IPS DF 6.9 (cell line): ENCODE measurements around the gene GRM6.

ENCODE experiments used
- DNase-seq: peaks from one replicate; pipeline ENCODE4 v3.0.0-alpha.2; 2013; ENCODE audit warnings: low read depth, low spot score
- H3K27ac ChIP-seq: one replicate; pipeline ENCODE4 v1.5.1; 2013; ENCODE audit warnings: low read length, control low read depth
- H3K27me3 ChIP-seq: 2 replicates; pipeline ENCODE4 v1.6.1; 2013; ENCODE audit warnings: mild to moderate bottlenecking, low read length; ENCODE audit not compliant: control insufficient read depth, insufficient read depth
- H3K36me3 ChIP-seq: 2 replicates; pipeline ENCODE4 v1.6.1; 2013; ENCODE audit warnings: low read length; ENCODE audit not compliant: control insufficient read depth, insufficient read depth
- H3K4me1 ChIP-seq: 2 replicates; pipeline ENCODE4 v1.6.1; 2013; ENCODE audit warnings: low read length; ENCODE audit not compliant: control insufficient read depth, insufficient read depth
- H3K4me3 ChIP-seq: 2 replicates; pipeline ENCODE4 v1.5.1; 2013; ENCODE audit warnings: mild to moderate bottlenecking, low read length
- H3K9me3 ChIP-seq: 2 replicates; pipeline ENCODE4 v1.6.1; 2013; ENCODE audit warnings: low read length, inconsistent platforms; ENCODE audit not compliant: control insufficient read depth, insufficient read depth
- WGBS: extraction: QIAGEN DNeasy Blood & Tissue Kit; methylation state at CpG from one replicate; pipeline ENCODE4 v1.1.7; 2013; ENCODE audit warnings: mixed read lengths, missing lambda C conversion rate; ENCODE audit not compliant: insufficient read length, insufficient coverage; 5-methylcytosine and 5-hydroxymethylcytosine counted together

Gene GRM6

DNA sequence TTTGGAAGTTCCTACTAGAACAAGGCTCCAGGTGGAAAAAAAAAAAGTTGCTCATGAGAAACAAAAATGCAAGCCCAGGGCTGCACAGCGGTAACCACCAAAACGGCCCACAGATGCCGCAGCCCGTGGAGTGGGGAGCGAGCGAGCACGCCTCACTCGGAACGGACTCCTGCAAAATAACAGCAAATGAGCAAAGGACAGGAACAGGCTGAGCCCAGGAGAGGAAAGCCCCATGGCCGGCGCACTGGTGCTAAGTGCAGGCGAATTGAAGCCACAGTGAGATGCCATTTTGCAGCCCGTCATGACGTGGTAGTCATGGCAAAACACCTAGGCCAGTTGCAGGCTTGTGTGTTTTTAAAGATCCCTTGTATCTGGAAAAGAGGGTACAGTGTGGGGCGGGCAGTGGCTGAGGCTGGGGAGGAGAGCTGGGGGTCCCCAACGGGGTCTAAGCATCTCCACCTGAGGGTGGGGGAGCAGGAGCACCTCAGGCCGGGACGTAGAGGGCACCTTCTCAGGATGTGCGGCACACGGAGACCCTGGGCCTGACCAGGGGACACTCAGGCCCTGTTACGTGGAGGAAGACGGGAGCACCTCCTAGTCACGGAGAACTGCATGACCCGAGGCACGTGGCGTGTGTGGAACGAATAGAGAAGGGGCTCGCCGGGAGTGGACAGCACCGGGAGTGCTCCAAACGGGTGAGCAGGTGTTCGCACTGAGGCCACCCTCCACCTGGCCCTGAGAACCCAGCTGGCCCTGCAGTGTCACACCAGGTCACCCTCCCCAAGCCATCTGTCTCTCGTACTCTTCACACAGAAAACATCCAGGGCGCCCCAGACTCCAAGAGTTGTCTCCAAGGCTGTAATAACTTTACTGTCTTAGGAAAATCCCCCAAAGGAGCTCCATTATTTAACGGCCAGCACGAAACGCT, 10.7 kb downstream of the GRM6 start:
- peaks cover 16% of the 10 kb centered on the region for H3K9me3 ChIP-seq
- WGBS = no CpG with 5 or more reads among the region's 37 CpGs

GRCh38 chr5:178983728-178984127, 11.4 kb downstream of the GRM6 start:
- no CpG with 5 or more reads among the region's 10 CpGs for WGBS

More for the DNA sequence above, 10.7 kb downstream of the GRM6 start:
- no peak for DNase-seq
- no peaks in the 10 kb centered on the region for H3K27me3 ChIP-seq
- H3K27ac ChIP-seq = no peak overlapping the region
- no peaks in the 10 kb centered on the region for H3K4me1 ChIP-seq
- H3K36me3 ChIP-seq = no peaks in the 10 kb centered on the region; the same call in 1 of the 2 replicates
- no peak overlapping the region for H3K4me3 ChIP-seq

GRCh38 chr5:178982941-178983340, 12.2 kb downstream of the GRM6 start:
- Histone ChIP-seq H3K36me3 (no peaks in the 10 kb centered on the region; the same call in 1 of the 2 replicates), H3K27ac (no peak overlapping the region), H3K4me1 (no peaks in the 10 kb centered on the region), H3K9me3 (peaks cover 15% of the 10 kb centered on the region), H3K4me3 (no peak overlapping the region), H3K27me3 (no peaks in the 10 kb centered on the region)
- WGBS = no CpG with 5 or more reads among the region's 17 CpGs
- DNase-seq = no peak

More at GRCh38 chr5:178983728-178984127, 11.4 kb downstream of the GRM6 start:
- H3K36me3 ChIP-seq = no peaks in the 10 kb centered on the region; the same call in 1 of the 2 replicates
- no peak for DNase-seq
- H3K4me1 ChIP-seq = no peaks in the 10 kb centered on the region
- H3K9me3 ChIP-seq = peaks cover 17% of the 10 kb centered on the region
- H3K4me3 ChIP-seq = no peak overlapping the region
- H3K27me3 ChIP-seq = no peaks in the 10 kb centered on the region
- H3K27ac ChIP-seq = no peak overlapping the region

DNA sequence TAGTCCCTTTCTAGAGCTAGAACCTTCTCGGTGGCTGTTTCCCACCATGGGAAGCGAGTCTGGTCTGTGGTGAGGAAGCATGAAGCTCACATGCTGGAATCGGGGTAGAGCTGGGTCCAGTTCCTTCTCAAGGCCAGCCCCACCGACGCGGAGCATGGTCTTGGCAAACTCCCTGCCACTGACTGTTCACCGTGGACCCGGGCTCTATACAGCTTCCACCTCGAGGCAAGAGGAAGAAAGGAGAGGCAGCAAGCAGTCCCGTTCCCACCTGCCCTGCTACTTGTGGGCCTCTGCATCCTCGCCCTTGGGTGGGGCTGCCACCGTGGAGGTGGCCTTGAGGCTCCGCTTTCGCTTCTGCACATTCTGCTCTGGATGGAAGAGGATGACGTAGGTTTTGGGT, 13.7 kb downstream of the GRM6 start:
- Histone ChIP-seq H3K4me3 (no peak overlapping the region), H3K9me3 (peaks cover 20% of the 10 kb centered on the region), H3K36me3 (no peaks in the 10 kb centered on the region; the same call in 1 of the 2 replicates), H3K27me3 (no peaks in the 10 kb centered on the region), H3K4me1 (no peaks in the 10 kb centered on the region), H3K27ac (no peak overlapping the region)
- DNase-seq = no peak
- no CpG with 5 or more reads among the region's 15 CpGs for WGBS

DNA sequence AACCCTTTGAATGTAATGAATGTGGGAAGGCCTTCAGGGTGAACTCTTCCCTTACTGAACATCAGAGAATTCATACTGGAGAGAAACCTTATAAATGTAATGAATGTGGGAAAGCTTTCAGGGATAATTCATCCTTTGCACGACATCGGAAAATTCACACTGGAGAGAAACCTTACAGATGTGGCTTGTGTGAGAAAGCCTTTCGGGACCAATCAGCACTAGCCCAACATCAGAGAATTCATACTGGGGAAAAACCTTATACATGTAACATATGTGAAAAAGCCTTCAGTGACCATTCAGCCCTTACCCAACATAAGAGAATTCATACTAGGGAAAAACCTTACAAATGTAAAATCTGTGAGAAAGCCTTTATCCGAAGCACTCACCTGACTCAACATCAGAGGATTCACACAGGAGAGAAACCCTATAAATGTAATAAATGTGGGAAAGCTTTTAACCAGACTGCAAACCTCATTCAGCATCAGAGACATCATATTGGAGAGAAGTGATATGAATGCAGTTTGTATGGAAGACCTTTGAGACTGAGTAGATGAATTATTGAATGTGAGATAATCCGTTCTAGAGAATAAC, 29.6 kb downstream of the GRM6 start:
- no CpG with 5 or more reads among the region's 5 CpGs for WGBS
- no peaks in the 10 kb centered on the region for H3K4me1 ChIP-seq
- H3K27ac ChIP-seq = no peak overlapping the region
- no peak overlapping the region for H3K4me3 ChIP-seq
- peaks cover 12% of the 10 kb centered on the region for H3K9me3 ChIP-seq
- no peaks in the 10 kb centered on the region for H3K27me3 ChIP-seq
- H3K36me3 ChIP-seq = no peaks in the 10 kb centered on the region
- no peak for DNase-seq

GRCh38 chr5:178941361-178941760, 53.8 kb downstream of the GRM6 start:
- no peaks in the 10 kb centered on the region for H3K27me3 ChIP-seq
- H3K36me3 ChIP-seq = no peaks in the 10 kb centered on the region
- H3K4me3 ChIP-seq = peak overlapping the region; percentile 24; the same call in 1 of the 2 replicates
- no peak for DNase-seq
- H3K9me3 ChIP-seq = peaks cover 5% of the 10 kb centered on the region
- H3K4me1 ChIP-seq = no peaks in the 10 kb centered on the region
- WGBS = no CpG with 5 or more reads among the region's 23 CpGs
- H3K27ac ChIP-seq = no peak overlapping the region

DNA sequence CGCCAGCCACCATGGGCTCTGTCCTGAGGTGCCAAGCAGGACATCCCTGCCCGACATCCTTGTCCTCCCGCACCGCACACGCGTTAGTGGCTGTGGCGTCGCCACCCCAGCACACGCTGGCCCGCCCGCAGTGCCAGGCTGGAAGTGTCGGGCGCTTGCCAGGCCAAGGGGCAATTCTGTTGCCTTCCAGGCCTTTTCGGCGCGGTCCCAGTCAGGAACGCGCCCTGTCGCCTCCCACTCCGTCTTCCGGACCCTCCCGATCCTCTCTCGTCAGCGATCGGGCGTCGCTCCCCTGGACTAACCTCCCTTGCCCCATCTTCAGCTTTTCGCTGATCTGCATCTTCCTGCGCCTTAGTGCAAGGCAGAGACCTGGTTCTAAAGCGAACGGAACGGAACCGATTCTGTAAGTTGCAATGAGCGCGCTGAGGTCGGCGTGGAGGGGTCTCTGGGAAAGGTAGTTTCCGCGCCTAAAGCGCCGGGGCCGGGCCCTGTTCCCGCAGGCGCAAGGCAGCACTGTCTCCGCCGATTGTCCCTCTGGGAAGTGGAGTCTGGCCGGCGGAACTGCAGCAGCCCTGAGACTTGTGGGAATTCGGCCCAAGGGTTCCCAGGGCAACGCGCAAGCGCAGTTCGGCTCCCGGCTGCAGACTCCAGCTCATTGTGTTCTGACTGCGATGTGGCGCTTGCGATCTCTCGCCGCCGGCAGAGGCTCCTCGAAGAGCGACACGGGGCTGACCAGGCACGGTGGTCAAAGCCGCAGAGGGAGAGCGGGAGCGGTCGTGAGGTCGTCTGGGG, 54.4 kb downstream of the GRM6 start, which contains the start of gene ZNF454:
ZNF454 (plus strand) TSS at position 630 of the 792 bp plus-strand sequence. CDS start 1,594 bp downstream, outside the sequence.
- no peak within 1 kb of the TSS for H3K27ac ChIP-seq
- no peaks in the 10 kb centered on the region for H3K27me3 ChIP-seq
- WGBS = no CpG with 5 or more reads among the region's 69 CpGs
- no peaks in the 10 kb centered on the region for H3K4me1 ChIP-seq
- H3K9me3 ChIP-seq = peaks cover 5% of the 10 kb centered on the region
- H3K4me3 ChIP-seq = peak within 1 kb of the TSS; percentile 24
- DNase-seq = peak; percentile 55
- no peaks in the 10 kb centered on the region for H3K36me3 ChIP-seq

DNA sequence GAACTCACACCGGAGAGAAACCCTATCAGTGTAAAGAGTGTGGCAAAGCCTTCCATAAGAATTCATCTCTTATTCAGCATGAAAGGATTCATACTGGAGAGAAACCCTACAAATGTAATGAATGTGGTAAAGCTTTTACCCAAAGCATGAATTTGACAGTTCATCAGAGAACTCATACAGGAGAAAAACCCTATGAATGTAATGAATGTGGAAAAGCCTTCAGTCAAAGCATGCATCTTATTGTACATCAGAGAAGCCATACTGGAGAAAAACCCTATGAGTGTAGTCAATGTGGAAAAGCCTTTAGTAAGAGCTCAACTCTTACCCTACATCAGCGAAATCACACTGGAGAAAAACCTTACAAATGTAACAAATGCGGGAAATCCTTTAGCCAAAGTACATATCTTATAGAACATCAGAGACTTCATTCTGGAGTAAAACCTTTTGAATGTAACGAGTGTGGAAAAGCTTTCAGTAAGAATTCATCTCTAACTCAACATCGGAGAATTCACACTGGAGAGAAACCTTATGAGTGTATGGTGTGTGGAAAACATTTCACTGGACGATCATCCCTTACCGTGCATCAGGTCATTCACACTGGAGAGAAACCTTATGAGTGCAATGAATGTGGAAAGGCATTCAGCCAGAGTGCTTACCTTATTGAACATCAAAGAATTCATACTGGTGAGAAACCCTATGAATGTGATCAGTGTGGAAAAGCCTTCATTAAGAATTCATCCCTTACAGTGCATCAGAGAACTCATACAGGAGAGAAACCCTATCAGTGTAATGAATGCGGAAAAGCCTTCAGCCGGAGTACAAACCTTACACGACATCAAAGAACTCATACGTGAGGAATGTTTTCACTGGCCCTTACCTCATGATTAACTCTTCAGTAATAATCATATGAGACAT, 63.0 kb downstream of the GRM6 start:
- WGBS = no CpG with 5 or more reads among the region's 11 CpGs
- Histone ChIP-seq H3K27me3 (no peaks in the 10 kb centered on the region), H3K9me3 (peaks cover 19% of the 10 kb centered on the region), H3K27ac (no peak overlapping the region), H3K36me3 (no peaks in the 10 kb centered on the region), H3K4me3 (no peak overlapping the region), H3K4me1 (no peaks in the 10 kb centered on the region)
- no peak for DNase-seq
